Measurements from ENCODE around the gene MRPL42.

GRCh38 chr12:93482721-93483120 is 15.4 kb downstream of the MRPL42 start:
- no peak for TF ChIP-seq TEAD1 (CRISPR knock-in tag; IDR thresholded peaks at IDR 0.05)
- TF ChIP-seq NR2C2 (CRISPR knock-in tag; IDR thresholded peaks at IDR 0.05) = no peak
- TF ChIP-seq, protein P1, sequence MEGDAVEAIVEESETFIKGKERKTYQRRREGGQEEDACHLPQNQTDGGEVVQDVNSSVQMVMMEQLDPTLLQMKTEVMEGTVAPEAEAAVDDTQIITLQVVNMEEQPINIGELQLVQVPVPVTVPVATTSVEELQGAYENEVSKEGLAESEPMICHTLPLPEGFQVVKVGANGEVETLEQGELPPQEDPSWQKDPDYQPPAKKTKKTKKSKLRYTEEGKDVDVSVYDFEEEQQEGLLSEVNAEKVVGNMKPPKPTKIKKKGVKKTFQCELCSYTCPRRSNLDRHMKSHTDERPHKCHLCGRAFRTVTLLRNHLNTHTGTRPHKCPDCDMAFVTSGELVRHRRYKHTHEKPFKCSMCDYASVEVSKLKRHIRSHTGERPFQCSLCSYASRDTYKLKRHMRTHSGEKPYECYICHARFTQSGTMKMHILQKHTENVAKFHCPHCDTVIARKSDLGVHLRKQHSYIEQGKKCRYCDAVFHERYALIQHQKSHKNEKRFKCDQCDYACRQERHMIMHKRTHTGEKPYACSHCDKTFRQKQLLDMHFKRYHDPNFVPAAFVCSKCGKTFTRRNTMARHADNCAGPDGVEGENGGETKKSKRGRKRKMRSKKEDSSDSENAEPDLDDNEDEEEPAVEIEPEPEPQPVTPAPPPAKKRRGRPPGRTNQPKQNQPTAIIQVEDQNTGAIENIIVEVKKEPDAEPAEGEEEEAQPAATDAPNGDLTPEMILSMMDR (IDR thresholded peaks at IDR 0.05) = no peak
- TF ChIP-seq, protein P2, sequence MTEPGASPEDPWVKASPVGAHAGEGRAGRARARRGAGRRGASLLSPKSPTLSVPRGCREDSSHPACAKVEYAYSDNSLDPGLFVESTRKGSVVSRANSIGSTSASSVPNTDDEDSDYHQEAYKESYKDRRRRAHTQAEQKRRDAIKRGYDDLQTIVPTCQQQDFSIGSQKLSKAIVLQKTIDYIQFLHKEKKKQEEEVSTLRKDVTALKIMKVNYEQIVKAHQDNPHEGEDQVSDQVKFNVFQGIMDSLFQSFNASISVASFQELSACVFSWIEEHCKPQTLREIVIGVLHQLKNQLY (CRISPR knock-in tag; IDR thresholded peaks at IDR 0.05) = no peak
- no peak for TF ChIP-seq KAT7 (CRISPR knock-in tag; IDR thresholded peaks at IDR 0.05; ENCODE audit: borderline replicate concordance)
- no peak for TF ChIP-seq NFYB (CRISPR knock-in tag; conservative IDR thresholded peaks at IDR 0.05; ENCODE audit: low read depth)
- TF ChIP-seq, protein P3, sequence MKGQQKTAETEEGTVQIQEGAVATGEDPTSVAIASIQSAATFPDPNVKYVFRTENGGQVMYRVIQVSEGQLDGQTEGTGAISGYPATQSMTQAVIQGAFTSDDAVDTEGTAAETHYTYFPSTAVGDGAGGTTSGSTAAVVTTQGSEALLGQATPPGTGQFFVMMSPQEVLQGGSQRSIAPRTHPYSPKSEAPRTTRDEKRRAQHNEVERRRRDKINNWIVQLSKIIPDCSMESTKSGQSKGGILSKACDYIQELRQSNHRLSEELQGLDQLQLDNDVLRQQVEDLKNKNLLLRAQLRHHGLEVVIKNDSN (CRISPR knock-in tag; IDR thresholded peaks at IDR 0.05) = no peak
- no peak for TF ChIP-seq JAZF1 (CRISPR knock-in tag; IDR thresholded peaks at IDR 0.05)
- TF ChIP-seq, protein P4, sequence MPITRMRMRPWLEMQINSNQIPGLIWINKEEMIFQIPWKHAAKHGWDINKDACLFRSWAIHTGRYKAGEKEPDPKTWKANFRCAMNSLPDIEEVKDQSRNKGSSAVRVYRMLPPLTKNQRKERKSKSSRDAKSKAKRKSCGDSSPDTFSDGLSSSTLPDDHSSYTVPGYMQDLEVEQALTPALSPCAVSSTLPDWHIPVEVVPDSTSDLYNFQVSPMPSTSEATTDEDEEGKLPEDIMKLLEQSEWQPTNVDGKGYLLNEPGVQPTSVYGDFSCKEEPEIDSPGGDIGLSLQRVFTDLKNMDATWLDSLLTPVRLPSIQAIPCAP (CRISPR knock-in tag; IDR thresholded peaks at IDR 0.05) = no peak
- no peak for TF ChIP-seq ATF3 (CRISPR knock-in tag; conservative IDR thresholded peaks at IDR 0.05)
- no peak for TF ChIP-seq CREB1 (CRISPR knock-in tag; IDR thresholded peaks at IDR 0.05)
